ENCODE measurements around the gene UBTD1. TPM values are rescaled to one million over a fixed set of nuclear protein-coding genes. Genes with fewer than 3 reads are reported as not detected.

UBTD1 gene
- total and polyA plus RNA-seq, 7 donors: 16.0 to 59.2 (median 39.2) TPM

- H3K36me3 ChIP-seq (ENCODE audit: insufficient read depth in 1 of 2, low read depth in 1 of 2): no peaks in the 10 kb centered on the region
- DNase-seq (no peak), ATAC-seq (no peak)
- TF ChIP-seq CTCF (IDR thresholded peaks at IDR 0.05): no peak
- no peaks in the 10 kb centered on the region for H3K9me3 ChIP-seq
- H3K27me3 ChIP-seq (ENCODE audit: insufficient read depth in 3 of 3, low read length in 2 of 3): no peaks in the 10 kb centered on the region
- intact Hi-C loops (cut with DNase I): no loop called here
- peak overlapping the region; percentile 16 for H3K27ac ChIP-seq
- WGBS, 3 donors: 74 to 83% (median 77%) methylated on average over 14 to 15 of the region's 15 CpGs
- no peak overlapping the region for H3K4me3 ChIP-seq
- H3K4me1 ChIP-seq: peaks cover 63% of the 10 kb centered on the region
Measured at GRCh38 chr10:97517096-97517750, 18.5 kb downstream of the UBTD1 start.

- DNase-seq (no peak), ATAC-seq (no peak)
- no peak overlapping the region for H3K4me3 ChIP-seq
- H3K36me3 ChIP-seq (ENCODE audit: insufficient read depth in 1 of 2, low read depth in 1 of 2): no peaks in the 10 kb centered on the region
- no peaks in the 10 kb centered on the region for H3K9me3 ChIP-seq
- H3K27me3 ChIP-seq (ENCODE audit: insufficient read depth in 3 of 3, low read length in 2 of 3): no peaks in the 10 kb centered on the region
- no peak for TF ChIP-seq CTCF (IDR thresholded peaks at IDR 0.05)
- H3K27ac ChIP-seq: peak overlapping the region; percentile 27
- H3K4me1 ChIP-seq: peaks cover 62% of the 10 kb centered on the region
- intact Hi-C loops (cut with DNase I): no loop called here
- 47 to 71% (median 55%) methylated on average over 6 of the region's 6 CpGs for WGBS, 3 donors
Measured at GRCh38 chr10:97517778-97518300, 19.1 kb downstream of the UBTD1 start.

GRCh38 chr10:97518301-97519043 is 19.7 kb downstream of the UBTD1 start:
- no peaks in the 10 kb centered on the region for H3K36me3 ChIP-seq (ENCODE audit: insufficient read depth in 1 of 2, low read depth in 1 of 2)
- peak in 2 of 4 donors; percentile 18 to 20 for ATAC-seq
- intact Hi-C loops (cut with DNase I): no loop called here
- no peak for DNase-seq
- H3K4me1 ChIP-seq: peaks cover 56% of the 10 kb centered on the region
- H3K9me3 ChIP-seq: no peaks in the 10 kb centered on the region
- H3K4me3 ChIP-seq: no peak overlapping the region
- H3K27ac ChIP-seq: peak overlapping the region; percentile 27
- 24 to 30% (median 28%) methylated on average over 10 of the region's 10 CpGs for WGBS, 3 donors
- no peak for TF ChIP-seq CTCF (IDR thresholded peaks at IDR 0.05)
- H3K27me3 ChIP-seq (ENCODE audit: insufficient read depth in 3 of 3, low read length in 2 of 3): no peaks in the 10 kb centered on the region

- H3K4me3 ChIP-seq: no peak overlapping the region
- H3K27me3 ChIP-seq (ENCODE audit: insufficient read depth in 3 of 3, low read length in 2 of 3): no peaks in the 10 kb centered on the region
- WGBS, 3 donors: 44 to 70% (median 52%) methylated on average over 2 of the region's 2 CpGs
- no peaks in the 10 kb centered on the region for H3K9me3 ChIP-seq
- intact Hi-C loops (cut with DNase I): no loop called here
- TF ChIP-seq CTCF (IDR thresholded peaks at IDR 0.05): no peak
- no peak overlapping the region for H3K27ac ChIP-seq
- no peak for ATAC-seq
- H3K4me1 ChIP-seq: peaks cover 50% of the 10 kb centered on the region
- H3K36me3 ChIP-seq (ENCODE audit: insufficient read depth in 1 of 2, low read depth in 1 of 2): no peaks in the 10 kb centered on the region
- no peak for DNase-seq
Measured at GRCh38 chr10:97519342-97519741, 20.6 kb downstream of the UBTD1 start.

Data from psoas muscle (tissue), 8 donors.